ENCODE results near the gene LYPD3. TPM values are rescaled to one million over a fixed set of nuclear protein-coding genes. Genes with fewer than 3 reads are reported as not detected.

The LYPD3 gene
- total RNA-seq, 2 donors from 2014 or later = 3.1 to 4.1 TPM

DNA sequence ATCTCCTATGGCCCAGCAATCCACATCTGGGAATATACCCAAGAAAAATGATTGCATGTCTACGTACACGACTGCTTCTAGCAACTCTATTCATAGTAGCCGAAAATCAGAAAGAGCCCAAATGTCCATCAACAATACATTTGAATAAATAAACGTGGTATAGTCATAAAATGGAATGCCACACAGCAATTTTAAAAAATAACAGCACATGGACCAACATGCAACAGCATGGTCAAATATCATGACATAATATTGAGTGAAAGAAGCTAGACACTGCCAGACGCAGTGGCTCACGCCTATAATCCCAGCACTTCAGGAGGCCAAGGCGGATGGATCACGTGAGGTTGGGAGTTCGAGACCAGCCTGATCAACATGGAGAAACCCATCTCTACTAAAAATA, 34.4 kb downstream of the LYPD3 start:
- Mint-ChIP-seq H3K9me3 (no peaks in the 10 kb centered on the region), H3K4me3 (no peak overlapping the region), H3K36me3 (ENCODE audit: insufficient read depth in 2 of 2) (no peaks in the 10 kb centered on the region), H3K4me1 (ENCODE audit: low read depth) (peaks cover 20% of the 10 kb centered on the region), H3K27ac (no peak overlapping the region), H3K27me3 (ENCODE audit: low read depth) (no peaks in the 10 kb centered on the region)
- DNase-seq (no peak), ATAC-seq (replicated peaks in 1 of 2) (no peak)

- no peak for ATAC-seq (replicated peaks in 1 of 2)
- no peak overlapping the region for H3K4me3 Mint-ChIP-seq
These were observed 35.2 kb downstream of the LYPD3 start for GRCh38 chr19:43430142-43430710.

DNA sequence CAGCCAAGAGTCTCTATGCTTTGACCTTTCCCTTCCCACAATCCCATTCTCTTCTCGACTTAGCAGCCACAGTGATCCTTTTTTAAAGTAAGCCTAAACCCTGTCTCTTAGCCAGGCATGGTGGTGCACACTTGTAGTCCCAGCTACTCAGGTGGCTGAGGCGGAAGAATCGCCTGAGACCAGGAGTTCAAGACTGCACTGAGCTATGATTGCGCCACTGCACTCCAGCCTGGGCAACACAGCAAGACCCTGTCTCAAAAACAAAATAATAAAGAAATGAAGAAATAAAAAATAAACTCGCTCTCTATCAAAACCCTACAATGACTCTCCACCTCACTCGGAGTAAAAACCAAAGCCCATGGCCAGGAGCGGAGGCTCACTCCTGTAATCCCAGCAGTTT, 36.0 kb downstream of the LYPD3 start:
- Mint-ChIP-seq H3K36me3 (ENCODE audit: insufficient read depth in 2 of 2) (no peaks in the 10 kb centered on the region), H3K4me1 (ENCODE audit: low read depth) (peaks cover 20% of the 10 kb centered on the region), H3K27me3 (ENCODE audit: low read depth) (no peaks in the 10 kb centered on the region), H3K9me3 (no peaks in the 10 kb centered on the region), H3K4me3 (no peak overlapping the region), H3K27ac (no peak overlapping the region)
- ATAC-seq (replicated peaks in 1 of 2) = no peak
- no peak for DNase-seq

More at GRCh38 chr19:43430142-43430710, 35.2 kb downstream of the LYPD3 start:
- Mint-ChIP-seq H3K27ac (no peak overlapping the region), H3K4me1 (ENCODE audit: low read depth) (peaks cover 20% of the 10 kb centered on the region), H3K27me3 (ENCODE audit: low read depth) (no peaks in the 10 kb centered on the region), H3K36me3 (ENCODE audit: insufficient read depth in 2 of 2) (no peaks in the 10 kb centered on the region), H3K9me3 (no peaks in the 10 kb centered on the region)
- no peak for DNase-seq

- H3K4me1 Mint-ChIP-seq (ENCODE audit: low read depth) = peaks cover 7% of the 10 kb centered on the region
- DNase-seq (no peak), ATAC-seq (replicated peaks in 1 of 2) (no peak)
- H3K9me3 Mint-ChIP-seq = no peaks in the 10 kb centered on the region
- H3K27ac Mint-ChIP-seq = no peak overlapping the region
- peak overlapping the region; percentile 23 to 36 for H3K4me3 Mint-ChIP-seq
- H3K27me3 Mint-ChIP-seq (ENCODE audit: low read depth) = no peaks in the 10 kb centered on the region
- H3K36me3 Mint-ChIP-seq (ENCODE audit: insufficient read depth in 2 of 2) = no peaks in the 10 kb centered on the region
These were observed 39.6 kb downstream of the LYPD3 start for GRCh38 chr19:43425567-43426392.

GRCh38 chr19:43423779-43424178, 41.6 kb downstream of the LYPD3 start:
- H3K4me1 Mint-ChIP-seq (ENCODE audit: low read depth) = no peaks in the 10 kb centered on the region
- no peak overlapping the region for H3K27ac Mint-ChIP-seq
- no peak for ATAC-seq (replicated peaks in 1 of 2)
- H3K9me3 Mint-ChIP-seq = no peaks in the 10 kb centered on the region
- H3K4me3 Mint-ChIP-seq = no peak overlapping the region
- H3K27me3 Mint-ChIP-seq (ENCODE audit: low read depth) = no peaks in the 10 kb centered on the region
- DNase-seq = no peak
- H3K36me3 Mint-ChIP-seq (ENCODE audit: insufficient read depth in 2 of 2) = no peaks in the 10 kb centered on the region

DNA sequence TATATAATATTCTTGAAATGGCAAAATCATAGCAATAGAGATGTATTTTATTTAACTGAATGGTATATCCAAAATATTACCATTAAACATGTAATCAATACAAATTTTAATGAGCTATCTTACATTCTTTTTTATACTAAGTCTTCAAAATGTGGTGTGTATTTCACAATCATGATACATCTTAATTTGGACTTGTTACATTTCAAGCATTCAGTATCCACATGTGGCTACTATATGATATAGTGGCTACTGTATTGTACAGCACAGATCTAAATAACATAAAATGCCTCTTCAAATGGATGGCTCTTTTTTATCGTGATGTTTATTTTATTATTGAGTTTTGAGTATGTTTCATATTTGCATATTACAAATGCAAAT, 42.7 kb downstream of the LYPD3 start:
- DNase-seq (no peak), ATAC-seq (replicated peaks in 1 of 2) (no peak)
- Mint-ChIP-seq H3K27me3 (ENCODE audit: low read depth) (no peaks in the 10 kb centered on the region), H3K4me3 (no peak overlapping the region), H3K4me1 (ENCODE audit: low read depth) (no peaks in the 10 kb centered on the region), H3K27ac (no peak overlapping the region), H3K36me3 (ENCODE audit: insufficient read depth in 2 of 2) (no peaks in the 10 kb centered on the region), H3K9me3 (no peaks in the 10 kb centered on the region)

DNA sequence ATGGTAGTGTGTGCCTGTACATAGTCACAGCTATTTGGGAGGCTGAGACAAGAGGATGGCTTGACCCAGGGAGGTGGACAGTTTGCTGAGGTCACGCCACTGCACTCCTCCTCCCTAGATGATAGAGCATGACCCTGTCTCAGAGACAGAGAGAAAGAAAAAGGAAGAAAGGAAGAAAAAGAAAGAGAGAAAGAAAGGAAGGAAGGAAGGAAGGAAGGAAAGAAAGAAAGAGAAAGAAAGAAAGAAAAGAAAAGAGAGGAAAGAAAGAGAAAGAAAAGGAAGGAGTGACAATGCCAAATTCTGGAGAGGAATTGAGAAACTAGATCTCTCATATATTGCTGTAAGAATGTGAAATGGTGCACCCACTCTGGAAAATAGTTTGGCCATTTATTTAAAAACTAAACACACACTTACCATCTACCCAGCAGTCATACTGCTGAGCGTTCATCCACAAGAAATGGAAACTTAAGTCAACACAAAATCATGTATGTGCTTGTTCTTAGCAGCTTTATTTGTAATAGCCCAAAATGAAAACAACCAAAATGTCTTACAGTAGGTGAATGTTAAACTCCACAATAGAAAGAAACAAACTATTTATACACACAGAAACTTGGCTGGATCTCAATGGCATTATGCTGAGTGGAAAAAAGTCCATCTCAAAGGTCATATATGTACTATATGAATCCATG, 43.3 kb downstream of the LYPD3 start:
- Mint-ChIP-seq H3K4me1 (ENCODE audit: low read depth) (no peaks in the 10 kb centered on the region), H3K27ac (no peak overlapping the region), H3K27me3 (ENCODE audit: low read depth) (no peaks in the 10 kb centered on the region), H3K36me3 (ENCODE audit: insufficient read depth in 2 of 2) (no peaks in the 10 kb centered on the region), H3K9me3 (no peaks in the 10 kb centered on the region), H3K4me3 (no peak overlapping the region)
- DNase-seq = no peak
- no peak for ATAC-seq (replicated peaks in 1 of 2)

DNA sequence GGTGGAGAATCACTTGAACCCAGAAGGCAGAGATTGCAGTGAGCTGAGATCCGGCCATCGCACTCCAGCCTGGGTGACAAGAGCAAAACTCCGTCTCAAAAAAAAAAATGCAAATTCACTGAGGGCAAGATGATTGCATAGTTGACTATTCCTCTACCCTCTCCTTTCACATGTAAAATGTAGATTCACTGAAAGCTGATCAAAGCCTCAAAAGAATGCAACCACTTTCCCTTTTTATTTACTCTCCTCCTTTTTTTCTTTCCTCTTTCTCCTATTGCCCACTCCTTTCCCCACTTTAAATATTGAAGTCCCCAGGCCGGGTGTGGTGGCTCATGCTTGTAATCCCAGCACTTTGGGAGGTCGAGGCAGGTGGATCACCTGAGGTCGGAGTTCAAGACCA, 44.5 kb downstream of the LYPD3 start:
- H3K4me3 Mint-ChIP-seq = no peak overlapping the region
- no peaks in the 10 kb centered on the region for H3K36me3 Mint-ChIP-seq (ENCODE audit: insufficient read depth in 2 of 2)
- ATAC-seq (replicated peaks in 1 of 2) (no peak), DNase-seq (no peak)
- no peak overlapping the region for H3K27ac Mint-ChIP-seq
- H3K9me3 Mint-ChIP-seq = no peaks in the 10 kb centered on the region
- no peaks in the 10 kb centered on the region for H3K4me1 Mint-ChIP-seq (ENCODE audit: low read depth)
- H3K27me3 Mint-ChIP-seq (ENCODE audit: low read depth) = no peaks in the 10 kb centered on the region

DNA sequence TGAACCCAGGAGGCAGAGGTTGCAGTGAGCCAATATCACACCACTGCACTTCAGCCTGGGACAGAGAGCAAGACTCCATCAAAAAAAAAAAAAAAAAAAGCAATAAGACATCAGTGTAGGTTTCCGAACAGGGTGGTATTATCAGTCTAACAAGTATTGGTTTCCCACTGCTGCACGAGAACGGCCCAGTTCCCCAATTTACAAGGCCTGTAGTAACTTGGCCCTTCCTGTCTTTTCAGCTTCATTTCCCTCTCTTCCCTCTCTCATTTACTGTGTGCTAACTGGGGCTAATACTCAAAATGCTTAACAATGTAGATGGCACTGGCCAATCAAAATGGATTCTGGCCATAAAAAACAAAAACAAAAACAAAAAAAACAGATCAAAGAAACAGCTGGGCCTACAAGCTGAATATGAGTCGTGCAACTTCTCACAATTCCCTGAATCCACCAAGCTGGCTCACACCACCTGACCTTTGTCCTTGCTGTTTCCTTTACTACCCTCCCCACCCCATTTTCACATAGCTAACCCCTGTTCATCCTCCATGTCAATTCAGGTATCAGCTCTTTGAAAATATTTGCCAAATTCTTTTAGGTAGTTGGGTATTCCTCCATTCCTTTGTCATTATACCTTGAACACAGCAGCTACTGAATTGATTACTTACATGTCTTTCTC, 48.3 kb downstream of the LYPD3 start:
- ATAC-seq (replicated peaks in 1 of 2) = no peak
- no peaks in the 10 kb centered on the region for H3K9me3 Mint-ChIP-seq
- DNase-seq = no peak
- no peaks in the 10 kb centered on the region for H3K4me1 Mint-ChIP-seq (ENCODE audit: low read depth)
- no peak overlapping the region for H3K27ac Mint-ChIP-seq
- no peaks in the 10 kb centered on the region for H3K27me3 Mint-ChIP-seq (ENCODE audit: low read depth)
- no peak overlapping the region for H3K4me3 Mint-ChIP-seq
- H3K36me3 Mint-ChIP-seq (ENCODE audit: insufficient read depth in 2 of 2) = no peaks in the 10 kb centered on the region

- Mint-ChIP-seq H3K4me1 (ENCODE audit: low read depth) (no peaks in the 10 kb centered on the region), H3K9me3 (no peaks in the 10 kb centered on the region), H3K27me3 (ENCODE audit: low read depth) (no peaks in the 10 kb centered on the region), H3K4me3 (no peak within 1 kb of the TSS), H3K36me3 (ENCODE audit: insufficient read depth in 2 of 2) (no peaks in the 10 kb centered on the region), H3K27ac (no peak within 1 kb of the TSS)
- no peak for ATAC-seq (replicated peaks in 1 of 2)
- no peak for DNase-seq
These were observed 50.9 kb downstream of the LYPD3 start, which contains the start of gene TEX101 for GRCh38 chr19:43414554-43414953. Gene TEX101, plus strand, starts transcription at chr19:43414890. Its CDS starts 1,030 bp downstream, at chr19:43415920.

GRCh38 chr19:43412441-43412840, 53.0 kb downstream of the LYPD3 start:
- H3K4me3 Mint-ChIP-seq = no peak overlapping the region
- ATAC-seq (replicated peaks in 1 of 2) (no peak), DNase-seq (no peak)
- H3K9me3 Mint-ChIP-seq = no peaks in the 10 kb centered on the region
- H3K36me3 Mint-ChIP-seq (ENCODE audit: insufficient read depth in 2 of 2) = no peaks in the 10 kb centered on the region
- no peak overlapping the region for H3K27ac Mint-ChIP-seq
- H3K4me1 Mint-ChIP-seq (ENCODE audit: low read depth) = no peaks in the 10 kb centered on the region
- H3K27me3 Mint-ChIP-seq (ENCODE audit: low read depth) = no peaks in the 10 kb centered on the region
